HepG2 (cell line): ENCODE measurements around the gene NLRP11. TPM values are rescaled to one million over a fixed set of nuclear protein-coding genes. Genes with fewer than 3 reads are reported as not detected.

ENCODE experiments used
- BRD4 ChIP-seq: sonication (generic); formaldehyde crosslinking; IDR thresholded peaks from 2 replicates; pipeline ENCODE4 v1.4.0; 2020; ENCODE audit warnings: missing genetic modification reagents
- FIP1L1 ChIP-seq: fragments of 200-400 bp; formaldehyde crosslinking; IDR thresholded peaks from 2 replicates; pipeline ENCODE4 v1.6.1; 2018; ENCODE audit warnings: low read depth, mild to moderate bottlenecking, low read length, moderate library complexity, borderline replicate concordance; ENCODE audit not compliant: insufficient read depth
- RAD21 ChIP-seq: fragments of 450-650 bp; formaldehyde crosslinking; IDR thresholded peaks from 2 replicates; pipeline ENCODE4 v1.5.0; 2020; ENCODE audit warnings: mild to moderate bottlenecking
- SOX5 ChIP-seq: IDR thresholded peaks from 2 replicates; pipeline ENCODE4 v1.6.1; 2016; ENCODE audit warnings: borderline replicate concordance
- TEAD3 ChIP-seq: optimal IDR thresholded peaks from 2 replicates; pipeline ENCODE3; 2016; ENCODE audit warnings: borderline replicate concordance
- ZNF788 ChIP-seq: sonication (generic); formaldehyde crosslinking; IDR thresholded peaks from 2 replicates; pipeline ENCODE4 v1.5.0; 2020; ENCODE audit warnings: mild to moderate bottlenecking, missing genetic modification reagents, borderline replicate concordance
- polyA plus RNA-seq, 8 experiments: library from polyadenylated mRNA; depleted of rRNA in 3 of 8; stranded (reverse) in 7 of 8; unstranded in 1 of 8; fragments of >200 nt; fragmentation: Illumina TruSeq in 4 of 8; extraction: Trizol in 4 of 8; gene quantifications; 2 replicates each; pipeline versions ENCODE4 v1.2.1 to v1.2.3, GENCODE V29; 2011 to 2016; ENCODE audit warnings: low read depth in 4 of 8, missing spikeins in 1 of 8, mixed read lengths in 1 of 8; ENCODE audit not compliant: insufficient read depth in 1 of 8
- total RNA-seq, 5 experiments: library from RNA; depleted of rRNA; stranded (reverse); fragments of >200 nt; fragmentation: Illumina TruSeq; extraction: Trizol; gene quantifications; 2 replicates each; pipeline ENCODE4 v1.2.3, GENCODE V29; 2016; ENCODE audit warnings: low read depth in 1 of 5
- TF ChIP-seq, protein P1 (sequence below): fragments of 450-650 bp; IDR thresholded peaks from 2 replicates; pipeline ENCODE4 v1.6.1; 2017; ENCODE audit warnings: mild to moderate bottlenecking
- TF ChIP-seq, protein P2 (sequence below): IDR thresholded peaks from 2 replicates; pipeline ENCODE4 v1.6.1; 2012; ENCODE audit warnings: inconsistent platforms
- TF ChIP-seq, protein P3 (sequence below): sonication (generic); formaldehyde crosslinking; IDR thresholded peaks from 2 replicates; pipeline ENCODE4 v1.5.1; 2020; ENCODE audit warnings: missing genetic modification reagents, mild to moderate bottlenecking, borderline replicate concordance
- TF ChIP-seq, protein P4 (sequence below): sonication (generic); formaldehyde crosslinking; IDR thresholded peaks from one replicate; pipeline ENCODE4 v1.5.1; 2020; ENCODE audit warnings: mild to moderate bottlenecking, missing genetic modification reagents; ENCODE audit errors: not compliant biosample characterization

The NLRP11 gene
- total and polyA plus RNA-seq, 2 of the 13 experiments (the other 11 are each of a cell fraction or from before 2014, with no cell fraction given): 0.02 TPM; not detected in 1

DNA sequence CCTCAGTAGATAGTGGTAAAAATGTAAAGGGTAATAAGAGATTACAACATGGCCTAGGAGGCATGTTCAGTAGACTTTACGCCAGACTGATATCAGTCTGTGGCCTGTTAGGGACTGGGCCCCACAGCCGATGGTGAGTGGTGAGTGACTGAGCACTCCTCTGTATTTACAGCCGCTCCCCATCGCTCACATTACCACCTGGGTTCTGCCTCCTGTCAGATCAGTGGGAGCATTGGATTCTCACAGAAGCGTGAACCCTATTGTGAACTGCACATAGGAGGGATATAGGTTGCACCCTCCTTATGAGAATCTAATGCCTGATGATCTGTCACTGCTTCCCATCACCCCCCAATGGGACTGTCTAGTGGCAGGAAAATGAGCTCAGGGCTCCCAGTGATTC, 17.9 kb downstream of the NLRP11 start (continued):
- TF ChIP-seq, protein P1, sequence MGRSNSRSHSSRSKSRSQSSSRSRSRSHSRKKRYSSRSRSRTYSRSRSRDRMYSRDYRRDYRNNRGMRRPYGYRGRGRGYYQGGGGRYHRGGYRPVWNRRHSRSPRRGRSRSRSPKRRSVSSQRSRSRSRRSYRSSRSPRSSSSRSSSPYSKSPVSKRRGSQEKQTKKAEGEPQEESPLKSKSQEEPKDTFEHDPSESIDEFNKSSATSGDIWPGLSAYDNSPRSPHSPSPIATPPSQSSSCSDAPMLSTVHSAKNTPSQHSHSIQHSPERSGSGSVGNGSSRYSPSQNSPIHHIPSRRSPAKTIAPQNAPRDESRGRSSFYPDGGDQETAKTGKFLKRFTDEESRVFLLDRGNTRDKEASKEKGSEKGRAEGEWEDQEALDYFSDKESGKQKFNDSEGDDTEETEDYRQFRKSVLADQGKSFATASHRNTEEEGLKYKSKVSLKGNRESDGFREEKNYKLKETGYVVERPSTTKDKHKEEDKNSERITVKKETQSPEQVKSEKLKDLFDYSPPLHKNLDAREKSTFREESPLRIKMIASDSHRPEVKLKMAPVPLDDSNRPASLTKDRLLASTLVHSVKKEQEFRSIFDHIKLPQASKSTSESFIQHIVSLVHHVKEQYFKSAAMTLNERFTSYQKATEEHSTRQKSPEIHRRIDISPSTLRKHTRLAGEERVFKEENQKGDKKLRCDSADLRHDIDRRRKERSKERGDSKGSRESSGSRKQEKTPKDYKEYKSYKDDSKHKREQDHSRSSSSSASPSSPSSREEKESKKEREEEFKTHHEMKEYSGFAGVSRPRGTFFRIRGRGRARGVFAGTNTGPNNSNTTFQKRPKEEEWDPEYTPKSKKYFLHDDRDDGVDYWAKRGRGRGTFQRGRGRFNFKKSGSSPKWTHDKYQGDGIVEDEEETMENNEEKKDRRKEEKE: no peak
- TF ChIP-seq RAD21 (CRISPR knock-in tag) (no peak), BRD4 (no peak), TEAD3 (CRISPR knock-in tag) (no peak), FIP1L1 (no peak), ZNF788 (no peak), SOX5 (CRISPR knock-in tag) (no peak)
- TF ChIP-seq, protein P2, sequence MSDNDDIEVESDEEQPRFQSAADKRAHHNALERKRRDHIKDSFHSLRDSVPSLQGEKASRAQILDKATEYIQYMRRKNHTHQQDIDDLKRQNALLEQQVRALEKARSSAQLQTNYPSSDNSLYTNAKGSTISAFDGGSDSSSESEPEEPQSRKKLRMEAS: no peak
- TF ChIP-seq, protein P3, sequence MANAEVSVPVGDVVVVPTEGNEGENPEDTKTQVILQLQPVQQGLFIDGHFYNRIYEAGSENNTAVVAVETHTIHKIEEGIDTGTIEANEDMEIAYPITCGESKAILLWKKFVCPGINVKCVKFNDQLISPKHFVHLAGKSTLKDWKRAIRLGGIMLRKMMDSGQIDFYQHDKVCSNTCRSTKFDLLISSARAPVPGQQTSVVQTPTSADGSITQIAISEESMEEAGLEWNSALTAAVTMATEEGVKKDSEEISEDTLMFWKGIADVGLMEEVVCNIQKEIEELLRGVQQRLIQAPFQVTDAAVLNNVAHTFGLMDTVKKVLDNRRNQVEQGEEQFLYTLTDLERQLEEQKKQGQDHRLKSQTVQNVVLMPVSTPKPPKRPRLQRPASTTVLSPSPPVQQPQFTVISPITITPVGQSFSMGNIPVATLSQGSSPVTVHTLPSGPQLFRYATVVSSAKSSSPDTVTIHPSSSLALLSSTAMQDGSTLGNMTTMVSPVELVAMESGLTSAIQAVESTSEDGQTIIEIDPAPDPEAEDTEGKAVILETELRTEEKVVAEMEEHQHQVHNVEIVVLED (CRISPR knock-in tag): no peak
- TF ChIP-seq, protein P4, sequence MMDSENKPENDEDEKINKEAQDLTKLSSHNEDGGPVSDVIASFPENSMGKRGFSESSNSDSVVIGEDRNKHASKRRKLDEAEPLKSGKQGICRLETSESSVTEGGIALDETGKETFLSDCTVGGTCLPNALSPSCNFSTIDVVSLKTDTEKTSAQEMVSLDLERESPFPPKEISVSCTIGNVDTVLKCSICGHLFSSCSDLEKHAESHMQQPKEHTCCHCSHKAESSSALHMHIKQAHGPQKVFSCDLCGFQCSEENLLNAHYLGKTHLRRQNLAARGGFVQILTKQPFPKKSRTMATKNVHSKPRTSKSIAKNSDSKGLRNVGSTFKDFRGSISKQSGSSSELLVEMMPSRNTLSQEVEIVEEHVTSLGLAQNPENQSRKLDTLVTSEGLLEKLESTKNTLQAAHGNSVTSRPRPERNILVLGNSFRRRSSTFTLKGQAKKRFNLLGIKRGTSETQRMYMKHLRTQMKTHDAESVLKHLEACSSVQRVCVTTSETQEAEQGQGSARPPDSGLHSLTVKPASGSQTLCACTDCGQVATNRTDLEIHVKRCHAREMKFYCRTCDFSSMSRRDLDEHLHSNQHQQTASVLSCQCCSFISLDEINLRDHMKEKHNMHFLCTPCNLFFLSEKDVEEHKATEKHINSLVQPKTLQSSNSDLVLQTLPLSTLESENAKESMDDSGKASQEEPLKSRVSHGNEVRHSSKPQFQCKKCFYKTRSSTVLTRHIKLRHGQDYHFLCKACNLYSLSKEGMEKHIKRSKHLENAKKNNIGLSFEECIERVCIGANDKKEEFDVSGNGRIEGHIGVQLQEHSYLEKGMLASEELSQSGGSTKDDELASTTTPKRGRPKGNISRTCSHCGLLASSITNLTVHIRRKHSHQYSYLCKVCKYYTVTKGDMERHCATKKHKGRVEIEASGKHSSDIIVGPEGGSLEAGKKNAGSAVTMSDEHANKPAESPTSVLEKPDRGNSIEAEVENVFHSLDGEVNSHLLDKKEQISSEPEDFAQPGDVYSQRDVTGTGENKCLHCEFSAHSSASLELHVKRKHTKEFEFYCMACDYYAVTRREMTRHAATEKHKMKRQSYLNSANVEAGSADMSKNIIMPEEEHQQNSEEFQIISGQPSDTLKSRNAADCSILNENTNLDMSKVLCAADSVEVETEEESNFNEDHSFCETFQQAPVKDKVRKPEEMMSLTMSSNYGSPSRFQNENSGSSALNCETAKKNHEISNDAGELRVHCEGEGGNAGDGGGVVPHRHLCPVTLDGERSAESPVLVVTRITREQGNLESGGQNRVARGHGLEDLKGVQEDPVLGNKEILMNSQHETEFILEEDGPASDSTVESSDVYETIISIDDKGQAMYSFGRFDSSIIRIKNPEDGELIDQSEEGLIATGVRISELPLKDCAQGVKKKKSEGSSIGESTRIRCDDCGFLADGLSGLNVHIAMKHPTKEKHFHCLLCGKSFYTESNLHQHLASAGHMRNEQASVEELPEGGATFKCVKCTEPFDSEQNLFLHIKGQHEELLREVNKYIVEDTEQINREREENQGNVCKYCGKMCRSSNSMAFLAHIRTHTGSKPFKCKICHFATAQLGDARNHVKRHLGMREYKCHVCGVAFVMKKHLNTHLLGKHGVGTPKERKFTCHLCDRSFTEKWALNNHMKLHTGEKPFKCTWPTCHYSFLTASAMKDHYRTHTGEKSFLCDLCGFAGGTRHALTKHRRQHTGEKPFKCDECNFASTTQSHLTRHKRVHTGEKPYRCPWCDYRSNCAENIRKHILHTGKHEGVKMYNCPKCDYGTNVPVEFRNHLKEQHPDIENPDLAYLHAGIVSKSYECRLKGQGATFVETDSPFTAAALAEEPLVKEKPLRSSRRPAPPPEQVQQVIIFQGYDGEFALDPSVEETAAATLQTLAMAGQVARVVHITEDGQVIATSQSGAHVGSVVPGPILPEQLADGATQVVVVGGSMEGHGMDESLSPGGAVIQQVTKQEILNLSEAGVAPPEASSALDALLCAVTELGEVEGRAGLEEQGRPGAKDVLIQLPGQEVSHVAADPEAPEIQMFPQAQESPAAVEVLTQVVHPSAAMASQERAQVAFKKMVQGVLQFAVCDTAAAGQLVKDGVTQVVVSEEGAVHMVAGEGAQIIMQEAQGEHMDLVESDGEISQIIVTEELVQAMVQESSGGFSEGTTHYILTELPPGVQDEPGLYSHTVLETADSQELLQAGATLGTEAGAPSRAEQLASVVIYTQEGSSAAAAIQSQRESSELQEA (CRISPR knock-in tag): no peak
- TF ChIP-seq, all 625 proteins: peak for 0
